Neural cell (in vitro differentiated cells): ENCODE results near the gene DIDO1.

Experiments
- CTCF ChIP-seq: fragments of 450-650 bp; IDR thresholded peaks from 2 replicates; pipeline ENCODE4 v1.5.1; 2014; ENCODE audit warnings: antibody characterized with exemption, mild to moderate bottlenecking, moderate library complexity; ENCODE audit not compliant: poor library complexity, severe bottlenecking
- EZH2 ChIP-seq: fragments of 200-600, 300-800 bp; shearing (Covaris generic), sonication (generic); IDR thresholded peaks from 2 replicates; pipeline ENCODE4 v1.6.1; 2014; ENCODE audit warnings: antibody characterized with exemption, low read length, borderline replicate concordance, mild to moderate bottlenecking; ENCODE audit not compliant: insufficient read depth, poor library complexity, severe bottlenecking
- POLR2AphosphoS5 ChIP-seq: IDR thresholded peaks from 2 replicates; pipeline ENCODE4 v1.6.1; 2012
- TAF1 ChIP-seq: IDR thresholded peaks from 2 replicates; pipeline ENCODE4 v1.6.1; 2012; ENCODE audit warnings: low read depth
- TF ChIP-seq, protein P1 (sequence below): IDR thresholded peaks from 2 replicates; pipeline ENCODE4 v1.6.1; 2012; ENCODE audit warnings: borderline replicate concordance

DNA sequence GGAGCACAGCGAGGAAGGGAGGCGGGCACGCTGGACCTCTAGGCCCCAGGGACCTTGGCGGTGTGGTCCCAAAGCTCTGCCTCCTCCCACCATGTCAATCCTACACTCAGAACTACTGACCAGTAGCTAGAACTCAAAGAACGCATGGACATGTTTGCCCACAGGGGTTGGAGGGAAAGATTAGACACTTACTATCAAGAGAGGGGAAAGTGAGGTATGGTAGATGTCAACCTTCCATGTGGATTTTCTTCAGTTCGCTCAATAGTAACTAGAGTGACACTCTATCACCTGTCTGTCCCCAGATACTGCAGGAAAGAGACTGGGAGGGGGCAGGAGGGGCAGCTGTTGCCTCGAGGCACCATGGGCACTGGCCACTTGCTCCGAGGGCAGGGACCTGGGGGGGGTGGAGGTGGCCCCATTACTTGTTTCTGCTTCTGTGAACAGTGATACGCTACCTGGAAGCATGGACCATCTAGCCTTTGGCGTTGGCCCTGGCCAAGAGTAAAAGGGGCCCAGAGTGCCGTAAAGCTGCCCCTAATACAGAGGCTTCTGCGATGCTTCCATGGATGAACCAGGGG lies 912 bp upstream of the DIDO1 start:
- no peak for TF ChIP-seq CTCF
- TF ChIP-seq POLR2AphosphoS5: no peak
- no peak for TF ChIP-seq TAF1
- no peak for TF ChIP-seq EZH2
- TF ChIP-seq, protein P1, sequence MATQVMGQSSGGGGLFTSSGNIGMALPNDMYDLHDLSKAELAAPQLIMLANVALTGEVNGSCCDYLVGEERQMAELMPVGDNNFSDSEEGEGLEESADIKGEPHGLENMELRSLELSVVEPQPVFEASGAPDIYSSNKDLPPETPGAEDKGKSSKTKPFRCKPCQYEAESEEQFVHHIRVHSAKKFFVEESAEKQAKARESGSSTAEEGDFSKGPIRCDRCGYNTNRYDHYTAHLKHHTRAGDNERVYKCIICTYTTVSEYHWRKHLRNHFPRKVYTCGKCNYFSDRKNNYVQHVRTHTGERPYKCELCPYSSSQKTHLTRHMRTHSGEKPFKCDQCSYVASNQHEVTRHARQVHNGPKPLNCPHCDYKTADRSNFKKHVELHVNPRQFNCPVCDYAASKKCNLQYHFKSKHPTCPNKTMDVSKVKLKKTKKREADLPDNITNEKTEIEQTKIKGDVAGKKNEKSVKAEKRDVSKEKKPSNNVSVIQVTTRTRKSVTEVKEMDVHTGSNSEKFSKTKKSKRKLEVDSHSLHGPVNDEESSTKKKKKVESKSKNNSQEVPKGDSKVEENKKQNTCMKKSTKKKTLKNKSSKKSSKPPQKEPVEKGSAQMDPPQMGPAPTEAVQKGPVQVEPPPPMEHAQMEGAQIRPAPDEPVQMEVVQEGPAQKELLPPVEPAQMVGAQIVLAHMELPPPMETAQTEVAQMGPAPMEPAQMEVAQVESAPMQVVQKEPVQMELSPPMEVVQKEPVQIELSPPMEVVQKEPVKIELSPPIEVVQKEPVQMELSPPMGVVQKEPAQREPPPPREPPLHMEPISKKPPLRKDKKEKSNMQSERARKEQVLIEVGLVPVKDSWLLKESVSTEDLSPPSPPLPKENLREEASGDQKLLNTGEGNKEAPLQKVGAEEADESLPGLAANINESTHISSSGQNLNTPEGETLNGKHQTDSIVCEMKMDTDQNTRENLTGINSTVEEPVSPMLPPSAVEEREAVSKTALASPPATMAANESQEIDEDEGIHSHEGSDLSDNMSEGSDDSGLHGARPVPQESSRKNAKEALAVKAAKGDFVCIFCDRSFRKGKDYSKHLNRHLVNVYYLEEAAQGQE: no peak
